IMR-90 (cell line): ENCODE data around the gene ANKS3.

ENCODE experiments used
- BHLHE40 ChIP-seq: fragments of 150-350 bp; IDR thresholded peaks from 2 replicates; pipeline ENCODE4 v1.6.1; 2016; ENCODE audit warnings: mild to moderate bottlenecking, low read depth, low read length
- CEBPB ChIP-seq: IDR thresholded peaks from 2 replicates; pipeline ENCODE4 v1.6.1; 2012; ENCODE audit warnings: low read depth, low read length, improper control_type of control experiment
- CHD1 ChIP-seq: IDR thresholded peaks from 2 replicates; pipeline ENCODE4 v1.6.1; 2012; ENCODE audit warnings: low read depth, low read length, improper control_type of control experiment
- CTCF ChIP-seq: conservative IDR thresholded peaks from 2 replicates; pipeline ENCODE4 v1.5.1; 2012; ENCODE audit warnings: mild to moderate bottlenecking, low read depth, low read length, improper control_type of control experiment
- ELK1 ChIP-seq: fragments of 150-350 bp; IDR thresholded peaks from 2 replicates; pipeline ENCODE4 v1.6.1; 2016; ENCODE audit warnings: low read depth, mild to moderate bottlenecking, low read length, moderate library complexity, borderline replicate concordance
- FOS ChIP-seq: fragments of 150-350 bp; IDR thresholded peaks from 2 replicates; pipeline ENCODE4 v1.6.1; 2016; ENCODE audit warnings: low read depth, low read length
- MAFK ChIP-seq: IDR thresholded peaks from 2 replicates; pipeline ENCODE4 v1.6.1; 2012; ENCODE audit warnings: low read depth, low read length, improper control_type of control experiment
- MAZ ChIP-seq: IDR thresholded peaks from 2 replicates; pipeline ENCODE4 v1.6.1; 2012; ENCODE audit warnings: low read depth, mild to moderate bottlenecking, low read length, improper control_type of control experiment, moderate library complexity, borderline replicate concordance
- NFE2L2 ChIP-seq: fragments of 150-350 bp; IDR thresholded peaks from 2 replicates; pipeline ENCODE4 v1.6.1; 2016; ENCODE audit warnings: low read depth, mild to moderate bottlenecking, low read length
- POLR2A ChIP-seq: IDR thresholded peaks from 2 replicates; pipeline ENCODE4 v1.6.1; 2012; ENCODE audit warnings: mild to moderate bottlenecking, low read depth, low read length
- RAD21 ChIP-seq: IDR thresholded peaks from 2 replicates; pipeline ENCODE4 v1.6.1; 2012; ENCODE audit warnings: low read length, improper control_type of control experiment
- RFX5 ChIP-seq: IDR thresholded peaks from 2 replicates; pipeline ENCODE4 v1.8.0; 2012; ENCODE audit warnings: low read depth, mild to moderate bottlenecking, low read length, moderate library complexity
- SMC3 ChIP-seq: fragments of 150-350 bp; IDR thresholded peaks from 2 replicates; pipeline ENCODE4 v1.6.1; 2016; ENCODE audit warnings: low read depth, mild to moderate bottlenecking, antibody characterized with exemption, low read length, moderate library complexity
- USF2 ChIP-seq: fragments of 150-350 bp; IDR thresholded peaks from 2 replicates; pipeline ENCODE4 v1.6.1; 2017; ENCODE audit warnings: mild to moderate bottlenecking, antibody characterized with exemption, low read length, low read depth

GRCh38 chr16:4767872-4768548 is 33.9 kb upstream of the ANKS3 start:
- no peak for TF ChIP-seq CTCF
- no peak for TF ChIP-seq NFE2L2
- no peak for TF ChIP-seq FOS
- no peak for TF ChIP-seq POLR2A
- no peak for TF ChIP-seq CEBPB
- no peak for TF ChIP-seq ELK1
- no peak for TF ChIP-seq MAFK
- no peak for TF ChIP-seq SMC3
- TF ChIP-seq USF2, result no peak
- no peak for TF ChIP-seq CHD1
- no peak for TF ChIP-seq RAD21
- TF ChIP-seq MAZ, result no peak
- TF ChIP-seq RFX5, result no peak
- TF ChIP-seq BHLHE40, result no peak
